ENCODE results near the gene ARSA.

The ARSA gene

DNA sequence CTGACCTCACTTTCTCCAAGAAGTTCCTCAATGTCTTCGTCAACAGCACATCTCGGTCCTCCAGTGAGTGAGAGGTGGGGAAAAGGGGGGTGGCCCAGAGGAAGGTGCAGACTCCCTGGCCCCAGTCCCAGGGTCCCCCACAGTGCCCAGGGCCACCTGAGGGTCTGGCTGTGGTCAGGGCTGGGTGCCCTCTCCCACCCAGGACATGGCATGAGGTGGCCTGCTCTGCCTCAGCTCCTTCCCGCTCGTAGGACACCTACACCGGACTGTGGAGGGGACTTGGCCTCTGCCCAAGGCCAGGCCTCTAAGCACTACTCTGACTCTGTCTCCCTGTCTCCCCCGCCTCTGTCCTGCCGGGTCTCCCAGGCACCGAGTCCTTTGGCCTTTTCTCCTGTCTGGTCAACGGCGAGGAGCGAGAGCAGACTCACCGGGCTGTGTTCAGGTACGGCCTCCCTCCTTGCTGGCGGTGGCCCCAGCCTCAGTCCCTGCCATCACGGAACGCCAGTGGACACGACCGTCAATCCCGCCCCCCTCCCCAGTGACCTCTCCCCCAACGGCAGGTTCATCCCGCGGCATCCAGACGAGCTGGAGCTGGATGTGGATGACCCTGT, 22.8 kb downstream of the ARSA start:
- no peak for DNase-seq (ENCODE audit: low read depth, low spot score)

DNA sequence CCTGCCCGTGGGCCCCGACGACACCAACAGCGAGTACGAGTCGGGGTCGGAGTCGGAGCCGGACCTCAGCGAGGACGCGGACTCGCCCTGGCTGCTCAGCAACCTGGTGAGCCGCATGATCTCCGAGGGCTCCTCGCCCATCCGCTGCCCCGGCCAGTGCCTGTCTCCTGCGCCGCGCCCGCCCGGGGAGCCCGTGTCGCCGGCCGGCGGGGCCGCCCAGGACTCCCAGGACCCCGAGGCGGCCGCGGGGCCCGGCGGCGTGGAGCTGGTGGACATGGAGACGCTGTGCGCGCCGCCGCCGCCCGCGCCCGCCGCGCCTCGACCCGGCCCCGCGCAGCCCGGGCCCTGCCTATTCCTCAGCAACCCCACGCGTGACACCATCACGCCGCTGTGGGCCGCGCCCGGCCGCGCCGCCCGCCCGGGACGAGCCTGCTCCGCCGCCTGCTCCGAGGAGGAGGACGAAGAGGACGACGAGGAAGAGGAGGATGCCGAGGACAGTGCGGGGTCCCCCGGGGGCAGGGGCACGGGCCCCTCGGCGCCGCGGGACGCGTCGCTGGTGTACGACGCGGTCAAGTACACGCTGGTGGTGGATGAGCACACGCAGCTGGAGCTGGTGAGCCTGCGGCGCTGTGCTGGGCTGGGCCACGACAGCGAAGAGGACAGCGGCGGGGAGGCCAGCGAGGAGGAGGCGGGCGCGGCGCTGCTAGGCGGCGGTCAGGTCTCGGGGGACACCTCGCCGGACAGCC, 23.5 kb downstream of the ARSA start:
- DNase-seq (ENCODE audit: low read depth, low spot score) = no peak

DNA sequence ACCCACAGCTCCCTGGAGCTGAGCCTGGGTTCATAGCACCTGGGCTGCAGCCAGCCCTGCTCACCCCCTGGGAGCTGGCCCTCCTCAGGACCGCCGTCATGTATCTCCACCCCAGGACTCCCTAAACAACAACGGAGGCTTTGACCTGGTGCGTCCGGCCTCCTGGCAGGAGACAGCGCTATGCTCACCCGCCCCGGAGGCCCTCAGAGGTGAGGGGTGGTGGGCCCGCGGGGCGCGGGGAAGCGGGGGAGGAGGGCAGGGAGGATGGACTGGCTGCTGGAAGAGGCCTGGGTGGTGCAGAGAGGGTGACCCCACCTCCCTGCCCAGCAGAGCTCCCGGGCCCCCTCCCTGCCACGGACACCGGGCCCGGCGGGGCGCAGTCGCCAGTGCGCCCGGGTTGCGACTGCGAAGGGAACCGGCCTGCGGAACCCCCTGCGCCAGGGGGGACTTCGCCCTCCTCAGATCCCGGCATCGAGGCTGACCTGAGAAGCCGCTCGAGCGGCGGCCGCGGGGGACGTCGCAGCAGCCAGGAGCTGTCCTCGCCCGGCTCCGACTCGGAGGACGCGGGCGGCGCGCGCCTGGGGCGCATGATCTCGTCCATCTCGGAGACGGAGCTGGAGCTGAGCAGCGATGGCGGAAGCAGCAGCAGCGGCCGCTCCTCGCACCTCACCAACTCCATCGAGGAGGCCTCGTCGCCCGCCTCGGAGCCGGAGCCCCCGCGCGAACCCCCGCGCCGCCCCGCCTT, 24.3 kb downstream of the ARSA start:
- DNase-seq (ENCODE audit: low read depth, low spot score) = no peak

GRCh38 chr22:50602338-50602700, 25.6 kb downstream of the ARSA start:
- no peak for DNase-seq (ENCODE audit: low read depth, low spot score)

GRCh38 chr22:50601669-50602337, 26.1 kb downstream of the ARSA start:
- no peak for DNase-seq (ENCODE audit: low read depth, low spot score)

GRCh38 chr22:50600967-50601668, 26.8 kb downstream of the ARSA start:
- DNase-seq (ENCODE audit: low read depth, low spot score) = no peak

- DNase-seq (ENCODE audit: low read depth, low spot score) = no peak
Measured at GRCh38 chr22:50600538-50600937, 27.4 kb downstream of the ARSA start, which contains the start of gene MAPK8IP2. TSS of gene MAPK8IP2 (plus strand) at chr22:50600793. CDS start at chr22:50600819, 26 bp downstream.

GRCh38 chr22:50599816-50600455, 28.0 kb downstream of the ARSA start:
- DNase-seq (ENCODE audit: low read depth, low spot score) = no peak

GRCh38 chr22:50597097-50597496, 30.9 kb downstream of the ARSA start:
- no peak for DNase-seq (ENCODE audit: low read depth, low spot score)

- no peak for DNase-seq (ENCODE audit: low read depth, low spot score)
Measured at GRCh38 chr22:50595189-50595588, 32.8 kb downstream of the ARSA start.

GRCh38 chr22:50587407-50587806, 40.5 kb downstream of the ARSA start:
- no peak for DNase-seq (ENCODE audit: low read depth, low spot score)

GRCh38 chr22:50586416-50586815, 41.5 kb downstream of the ARSA start:
- DNase-seq (ENCODE audit: low read depth, low spot score) = no peak

- DNase-seq (ENCODE audit: low read depth, low spot score) = no peak
Measured at GRCh38 chr22:50585781-50586180, 42.2 kb downstream of the ARSA start.

- no peak for DNase-seq (ENCODE audit: low read depth, low spot score)
Measured at GRCh38 chr22:50585238-50585637, 42.7 kb downstream of the ARSA start.

DNA sequence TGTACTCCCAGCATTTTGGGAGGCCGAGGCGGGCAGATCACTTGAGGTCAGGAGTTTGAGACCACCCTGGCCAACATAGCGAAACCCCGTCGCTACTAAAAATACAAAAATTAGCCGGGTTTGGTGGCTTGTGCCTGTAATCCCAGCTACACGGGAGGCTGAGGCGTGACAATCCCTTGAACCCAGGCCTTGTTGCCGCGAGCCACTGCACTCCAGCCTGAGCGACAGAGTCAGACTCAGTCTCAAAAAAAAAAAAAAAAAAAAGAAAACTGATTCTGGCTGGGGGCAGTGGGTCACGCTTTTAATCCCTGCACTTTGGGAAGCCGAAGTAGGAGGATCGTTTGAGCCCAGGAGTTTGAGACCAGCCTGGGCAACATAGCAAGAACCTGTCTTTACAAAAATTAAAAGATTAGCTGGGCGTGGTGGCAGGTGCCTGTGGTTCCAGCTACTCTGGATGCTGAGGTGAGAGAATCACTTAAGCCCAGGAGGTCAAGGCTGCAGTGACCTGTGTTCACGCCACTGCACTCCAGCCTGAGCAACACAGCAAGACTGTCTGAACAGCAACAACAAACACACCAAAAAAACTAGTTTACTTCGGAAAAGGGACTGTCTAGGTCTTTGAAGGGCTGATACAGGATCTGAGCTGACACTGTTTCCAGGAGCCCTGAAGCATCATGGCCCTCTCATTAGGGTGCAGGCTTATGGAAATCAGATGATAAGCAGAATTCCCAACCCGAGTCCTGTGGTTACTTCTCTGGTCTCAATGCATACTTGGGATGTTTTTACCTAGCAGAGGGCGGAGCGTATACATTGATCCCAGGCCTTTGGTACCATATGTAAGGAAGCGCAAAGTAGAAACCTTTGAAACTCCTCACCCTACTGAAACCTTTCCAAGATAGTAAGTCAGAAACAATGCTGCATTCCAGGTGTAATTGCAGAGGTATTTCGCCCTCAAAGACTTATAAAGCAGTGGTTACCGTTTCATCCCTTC, 43.6 kb downstream of the ARSA start:
- DNase-seq (ENCODE audit: low read depth, low spot score) = no peak

DNA sequence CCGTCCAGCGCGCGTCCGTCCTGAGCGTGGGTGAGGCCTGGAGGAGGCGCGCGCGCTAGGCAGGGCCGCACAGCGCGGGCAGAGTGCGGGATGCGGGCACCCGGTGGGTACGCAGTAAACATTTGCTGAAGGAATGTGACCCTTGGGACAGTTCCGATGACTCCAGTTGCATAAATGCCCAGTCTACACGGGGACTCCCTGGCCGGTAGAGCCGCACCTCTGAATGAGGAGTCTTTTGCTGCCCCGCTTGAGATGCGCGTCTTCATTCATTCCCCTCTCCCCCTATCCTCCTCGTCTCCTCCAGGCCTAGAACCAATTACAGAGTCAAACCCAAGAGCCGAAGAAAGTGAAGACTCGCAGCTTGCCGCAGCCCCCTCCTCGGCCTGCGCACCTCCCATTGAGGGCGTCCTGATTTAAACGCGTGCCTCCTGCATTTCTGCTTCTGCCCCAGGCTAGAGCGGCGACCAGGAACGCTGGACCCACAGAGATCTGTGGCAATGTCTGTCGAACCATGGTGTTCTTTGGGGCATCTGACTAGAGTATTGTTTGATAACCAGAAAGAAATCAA, 44.6 kb downstream of the ARSA start:
- no peak for DNase-seq (ENCODE audit: low read depth, low spot score)

DNA sequence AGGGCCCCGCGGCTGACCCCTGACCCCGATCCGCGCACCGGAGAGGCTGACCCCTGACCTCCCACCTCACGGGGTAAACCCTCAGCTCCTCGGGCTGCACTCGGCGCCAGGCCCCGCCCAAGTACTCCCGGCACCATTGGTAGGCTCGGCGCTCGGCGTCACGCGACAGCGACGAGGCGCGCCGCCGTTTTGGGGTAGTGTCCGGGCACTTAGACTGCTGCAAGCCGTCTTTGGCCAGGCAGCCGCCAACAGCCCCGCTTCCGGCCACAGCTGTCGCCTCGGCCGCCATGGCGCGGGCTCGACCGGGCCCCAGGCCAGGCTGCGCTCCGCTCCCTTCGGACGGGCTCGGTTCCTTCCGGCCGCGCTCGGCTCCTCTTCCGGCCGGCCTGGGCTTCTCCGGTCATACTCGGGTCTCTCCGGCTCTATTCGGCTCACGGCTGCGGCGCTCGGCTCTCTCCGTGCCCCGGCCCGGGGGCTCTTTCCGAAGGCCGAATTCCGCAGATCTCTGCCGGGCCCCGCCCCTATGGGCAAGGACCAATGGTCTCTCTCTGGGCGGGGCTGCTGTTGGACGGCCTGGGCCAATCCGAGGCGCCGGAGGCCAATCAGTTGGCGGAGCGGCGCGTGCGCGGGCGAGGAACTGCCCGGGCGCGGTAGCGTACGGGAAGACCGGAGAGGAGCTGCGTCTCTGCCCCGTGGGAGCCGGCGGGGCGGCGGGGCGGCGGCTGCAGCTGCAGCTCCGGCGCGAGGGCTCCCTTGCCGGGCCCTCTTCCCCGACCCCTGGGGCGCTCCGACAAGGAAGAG, 45.3 kb downstream of the ARSA start, which contains the start of gene CHKB:
Gene CHKB, minus strand, starts transcription at position 357 of the 801 bp plus-strand sequence. Its CDS starts 68 bp downstream, at position 289.
- peak; percentile 97 for DNase-seq (ENCODE audit: low read depth, low spot score)

- no peak for DNase-seq (ENCODE audit: low read depth, low spot score)
Measured at GRCh38 chr22:50581950-50582492, 45.9 kb downstream of the ARSA start.

Measured in activated CD4-positive, CD25-positive, alpha-beta regulatory T cell treated with anti-CD3 and anti-CD28 coated beads, Interleukin-2, amount 50 U/mL, for 16 hours (primary cell).